H1 (cell line): ENCODE results near the gene OR6C70. TPM values are rescaled to one million over a fixed set of nuclear protein-coding genes. Genes with fewer than 3 reads are reported as not detected.

Experiments
- ATF3 ChIP-seq: IDR thresholded peaks from 2 replicates; pipeline ENCODE4 v1.6.1; 2011; ENCODE audit warnings: low read depth, mild to moderate bottlenecking, low read length; ENCODE audit not compliant: insufficient read depth
- CHD7 ChIP-seq: fragments of 300-600 bp; sonication (generic); IDR thresholded peaks from 2 replicates; pipeline ENCODE4 v1.7.1; 2012; ENCODE audit warnings: low read length, moderate library complexity, mild to moderate bottlenecking, inconsistent platforms; ENCODE audit not compliant: insufficient replicate concordance
- CTCF ChIP-seq, 3 experiments: IDR thresholded peaks; 1 replicate in 2 of 3; 2 replicates in 1 of 3; pipeline versions ENCODE4 v1.5.1 to v1.6.1; 2011; ENCODE audit warnings: low read length in 3 of 3, mild to moderate bottlenecking in 3 of 3, inconsistent platforms in 2 of 3, low read depth in 1 of 3, moderate library complexity in 1 of 3; ENCODE audit not compliant: insufficient read depth in 1 of 3; ENCODE audit errors: control extremely low read depth in 1 of 3
- KDM1A ChIP-seq: fragments of 200-600, 300-600 bp; sonication (generic); IDR thresholded peaks from 2 replicates; pipeline ENCODE4 v1.7.1; 2016; ENCODE audit warnings: mild to moderate bottlenecking, low read length, borderline replicate concordance
- KDM5A ChIP-seq: fragments of 200-600 bp; IDR thresholded peaks from 2 replicates; pipeline ENCODE4 v1.7.1; 2012; ENCODE audit warnings: mild to moderate bottlenecking, low read length, inconsistent platforms, mixed read lengths
- RXRA ChIP-seq: IDR thresholded peaks from 2 replicates; pipeline ENCODE4 v1.6.1; 2011; ENCODE audit warnings: low read depth, mild to moderate bottlenecking, low read length, moderate library complexity; ENCODE audit not compliant: insufficient read depth
- SIN3A ChIP-seq, 2 experiments: IDR thresholded peaks in 1 of 2; conservative IDR thresholded peaks in 1 of 2; 2 replicates each; pipeline ENCODE4 v1.6.1; 2011 to 2012; ENCODE audit warnings: low read length in 2 of 2, improper control_type of control experiment in 1 of 2, low read depth in 1 of 2, mild to moderate bottlenecking in 1 of 2
- SP4 ChIP-seq: IDR thresholded peaks from 2 replicates; pipeline ENCODE4 v1.6.1; 2012; ENCODE audit warnings: low read length, inconsistent platforms
- polyA plus RNA-seq, 7 experiments: library from polyadenylated mRNA; depleted of rRNA in 3 of 7; stranded (reverse) in 5 of 7; unstranded in 2 of 7; fragments of >200 nt in 5 of 7; fragments of 200-250 nt in 2 of 7; gene quantifications; 1 replicate in 5 of 7; 2 replicates in 1 of 7; 4 replicates in 1 of 7; pipeline versions ENCODE4 v1.2.1 to v1.2.3, GENCODE V29; 2011 to 2013; ENCODE audit warnings: missing spikeins in 2 of 7, mixed read lengths in 2 of 7
- total RNA-seq: library from RNA; stranded (reverse); fragmentation: NEBNext Ultra II Directional; extraction: Animal tissue kit (Norgen Biotek cat#: 25700); gene quantifications from 2 replicates; pipeline ENCODE4 v1.2.1, GENCODE V29; 2021

OR6C70 gene
- total and polyA plus RNA-seq, 2 of the 8 experiments (the other 6 are each of a cell fraction or from before 2014, with no cell fraction given): not detected

- no peak for TF ChIP-seq CHD7
- TF ChIP-seq KDM1A: no peak
- TF ChIP-seq RXRA: no peak
- no peak for TF ChIP-seq SIN3A (conservative IDR thresholded peaks at IDR 0.05 in 1 of 2, IDR thresholded peaks at IDR 0.05 in 1 of 2; ENCODE audit: low read depth in 1 of 2, low read length in 2 of 2)
- no peak for TF ChIP-seq CTCF (IDR thresholded peaks at IDR 0.05; ENCODE audit: control extremely low read depth in 1 of 3, insufficient read depth in 1 of 3, low read depth in 1 of 3, low read length in 3 of 3)
- no peak for TF ChIP-seq ATF3
- TF ChIP-seq KDM5A: no peak
- TF ChIP-seq SP4: no peak
Measured at GRCh38 chr12:55448825-55449224, 21.1 kb downstream of the OR6C70 start (continued).
